GM21528 (cell line): ENCODE data around the gene SHB.

Experiments
- ATAC-seq: cut with Tn5 transposase; IDR thresholded peaks from one replicate; pipeline ENCODE4 v1.9.1; 2021; ENCODE audit warnings: mild to moderate bottlenecking, moderate library complexity; ENCODE audit not compliant: unreplicated experiment, low FRiP score

Gene SHB

GRCh38 chr9:38044706-38045105 is 24.3 kb downstream of the SHB start:
- no peak for ATAC-seq

GRCh38 chr9:38043931-38044623 is 24.9 kb downstream of the SHB start:
- ATAC-seq = no peak

GRCh38 chr9:38042626-38043357 is 26.2 kb downstream of the SHB start:
- ATAC-seq = no peak

GRCh38 chr9:38041564-38042243 is 27.3 kb downstream of the SHB start:
- ATAC-seq = no peak

GRCh38 chr9:38039907-38040682 is 28.9 kb downstream of the SHB start:
- ATAC-seq = no peak

- no peak for ATAC-seq
These were observed 29.7 kb downstream of the SHB start for GRCh38 chr9:38039090-38039906.

GRCh38 chr9:38038307-38039089 is 30.5 kb downstream of the SHB start:
- ATAC-seq = no peak

GRCh38 chr9:38037981-38038306 is 31.1 kb downstream of the SHB start:
- ATAC-seq = no peak

GRCh38 chr9:38036359-38037084 is 32.5 kb downstream of the SHB start:
- ATAC-seq = no peak

- ATAC-seq = no peak
These were observed 33.2 kb downstream of the SHB start for GRCh38 chr9:38035873-38036272.

- ATAC-seq = no peak
These were observed 35.1 kb downstream of the SHB start for GRCh38 chr9:38033941-38034340.

- no peak for ATAC-seq
These were observed 36.5 kb downstream of the SHB start for GRCh38 chr9:38032266-38033110.

- ATAC-seq = no peak
These were observed 37.4 kb downstream of the SHB start for GRCh38 chr9:38031594-38031993.

- no peak for ATAC-seq
These were observed 38.4 kb downstream of the SHB start for GRCh38 chr9:38030658-38031057.

GRCh38 chr9:38029915-38030638 is 39.0 kb downstream of the SHB start:
- ATAC-seq = no peak

GRCh38 chr9:38027714-38028113 is 41.3 kb downstream of the SHB start:
- no peak for ATAC-seq

- ATAC-seq = no peak
These were observed 42.0 kb downstream of the SHB start for GRCh38 chr9:38026840-38027527.
